SK-N-SH (cell line): ENCODE data around the gene C1orf216. TPM values are rescaled to one million over a fixed set of nuclear protein-coding genes. Genes with fewer than 3 reads are reported as not detected.

Experiments used
- CTCF ChIA-PET: fragments of 300-600, 350-600 bp; formaldehyde crosslinking; extraction: SDS; loops from one replicate; lab custom pipeline; 2021; lab: Yijun Ruan, JAX
- POLR2A ChIA-PET: fragments of 350-600 bp; sonication (Branson Sonifier 250); formaldehyde crosslinking; extraction: SDS; loops from one replicate; lab custom pipeline; 2020; ENCODE audit warnings: antibody characterized with exemption, inconsistent platforms; lab: Yijun Ruan, JAX
- DNase-seq: peaks from one replicate; pipeline ENCODE4 v3.0.0; 2012
- H2AFZ ChIP-seq: fragments of 200-600 bp; sonication (generic); 2 replicates; pipeline ENCODE4 v1.8.1; 2016; ENCODE audit warnings: antibody characterized with exemption, mild to moderate bottlenecking, low read depth
- H3F3A ChIP-seq: fragments of 200-600 bp; sonication (generic); replicated peaks from 2 replicates; pipeline ENCODE3; 2016; ENCODE audit warnings: antibody characterized with exemption, mild to moderate bottlenecking; ENCODE audit not compliant: insufficient read depth
- H3K27ac ChIP-seq, 2 experiments: fragments of 200-500 bp in 1 of 2; fragments of 200-600 bp in 1 of 2; sonication (Bioruptor generic) in 1 of 2; sonication (generic), shearing (Covaris generic) in 1 of 2; 2 replicates each; pipeline versions ENCODE4 v1.5.1 to v1.6.1; 2014 to 2016; ENCODE audit warnings: low read depth in 2 of 2, inconsistent platforms in 1 of 2, low read length in 1 of 2, mild to moderate bottlenecking in 1 of 2, mixed read lengths in 1 of 2
- H3K27me3 ChIP-seq: fragments of 200-600 bp; sonication (generic), shearing (Covaris generic); 2 replicates; pipeline ENCODE4 v1.6.1; 2016; ENCODE audit warnings: mixed run types; ENCODE audit not compliant: insufficient read depth
- H3K36me3 ChIP-seq, 2 experiments: fragments of 200-500 bp in 1 of 2; fragments of 200-600 bp in 1 of 2; sonication (Bioruptor generic) in 1 of 2; sonication (generic) in 1 of 2; replicated peaks in 1 of 2; 2 replicates each; pipeline versions ENCODE3 to v1.5.1; 2014 to 2016; ENCODE audit warnings: low read length in 1 of 2, mild to moderate bottlenecking in 1 of 2; ENCODE audit not compliant: insufficient read depth in 2 of 2, control insufficient read depth in 1 of 2
- H3K4me1 ChIP-seq, 2 experiments: fragments of 200-500 bp in 1 of 2; fragments of 200-600 bp in 1 of 2; sonication (Bioruptor generic) in 1 of 2; sonication (generic), shearing (Covaris generic) in 1 of 2; 2 replicates each; pipeline versions ENCODE4 v1.5.1 to v1.6.1; 2014 to 2016; ENCODE audit warnings: low read depth in 1 of 2, low read length in 1 of 2, mixed run types in 1 of 2; ENCODE audit not compliant: insufficient read depth in 2 of 2, control insufficient read depth in 1 of 2
- H3K4me2 ChIP-seq: fragments of 200-600 bp; sonication (generic), shearing (Covaris generic); 2 replicates; pipeline ENCODE4 v1.6.1; 2017; ENCODE audit warnings: mixed run types
- H3K4me3 ChIP-seq, 2 experiments: fragments of 200-500 bp in 1 of 2; fragments of 200-600 bp in 1 of 2; sonication (Bioruptor generic) in 1 of 2; sonication (generic), shearing (Covaris generic) in 1 of 2; 2 replicates each; pipeline versions ENCODE4 v1.5.1 to v1.8.1; 2014 to 2016; ENCODE audit warnings: low read depth in 2 of 2, inconsistent platforms in 1 of 2, low read length in 1 of 2, mild to moderate bottlenecking in 1 of 2, mixed read lengths in 1 of 2, moderate library complexity in 1 of 2
- H3K79me2 ChIP-seq: fragments of 200-600 bp; sonication (generic); 2 replicates; pipeline ENCODE4 v1.8.1; 2017; ENCODE audit warnings: mild to moderate bottlenecking; ENCODE audit not compliant: insufficient read depth
- H3K9ac ChIP-seq: fragments of 200-600 bp; sonication (generic); 2 replicates; pipeline ENCODE4 v1.6.1; 2017; ENCODE audit warnings: mixed run types
- H3K9me2 ChIP-seq: fragments of 200-600 bp; sonication (generic); 2 replicates; pipeline ENCODE4 v1.6.1; 2017; ENCODE audit warnings: mixed run types
- H3K9me3 ChIP-seq: fragments of 200-600 bp; sonication (generic); 2 replicates; pipeline ENCODE4 v1.6.1; 2017; ENCODE audit warnings: mixed run types, mild to moderate bottlenecking, moderate library complexity
- H4K20me1 ChIP-seq: fragments of 200-600 bp; sonication (generic); 2 replicates; pipeline ENCODE4 v1.6.1; 2017; ENCODE audit warnings: mild to moderate bottlenecking, mixed run types; ENCODE audit not compliant: insufficient read depth
- CHD2 ChIP-seq: fragments of 150-350 bp; IDR thresholded peaks from 2 replicates; pipeline ENCODE4 v1.6.1; 2018; ENCODE audit warnings: low read length; ENCODE audit not compliant: partially characterized antibody
- CTCF ChIP-seq: fragments of 200-600 bp; sonication (generic); IDR thresholded peaks from 2 replicates; pipeline ENCODE4 v1.6.1; 2017; ENCODE audit warnings: antibody characterized with exemption, mild to moderate bottlenecking, moderate library complexity
- ELF1 ChIP-seq: IDR thresholded peaks from 2 replicates; pipeline ENCODE4 v1.4.0; 2012
- FOXM1 ChIP-seq: IDR thresholded peaks from 2 replicates; pipeline ENCODE4 v1.4.0; 2012; ENCODE audit warnings: low read depth, mild to moderate bottlenecking
- GABPA ChIP-seq: IDR thresholded peaks from 2 replicates; pipeline ENCODE4 v1.4.0; 2012; ENCODE audit warnings: low read depth, mild to moderate bottlenecking
- IRF3 ChIP-seq: fragments of 150-350 bp; IDR thresholded peaks from 2 replicates; pipeline ENCODE4 v1.6.1; 2016; ENCODE audit warnings: mild to moderate bottlenecking, low read depth, low read length
- JUND ChIP-seq: IDR thresholded peaks from 2 replicates; pipeline ENCODE4 v1.4.0; 2012
- MAX ChIP-seq: IDR thresholded peaks from 2 replicates; pipeline ENCODE4 v1.4.0; 2012; ENCODE audit warnings: low read depth
- MEF2A ChIP-seq: IDR thresholded peaks from 2 replicates; pipeline ENCODE4 v1.4.0; 2012; ENCODE audit warnings: low read depth, borderline replicate concordance
- NFIC ChIP-seq: IDR thresholded peaks from 2 replicates; pipeline ENCODE4 v1.4.0; 2012; ENCODE audit warnings: borderline replicate concordance
- NRF1 ChIP-seq: IDR thresholded peaks from 2 replicates; pipeline ENCODE4 v1.6.1; 2012; ENCODE audit warnings: low read depth, mild to moderate bottlenecking, low read length
- PBX3 ChIP-seq: IDR thresholded peaks from 2 replicates; pipeline ENCODE4; 2012
- POLR2AphosphoS5 ChIP-seq: IDR thresholded peaks from 2 replicates; pipeline ENCODE4 v1.6.1; 2012; ENCODE audit warnings: low read depth, low read length
- RXRA ChIP-seq: IDR thresholded peaks from 2 replicates; pipeline ENCODE4 v1.4.0; 2012; ENCODE audit warnings: low read depth, mild to moderate bottlenecking, borderline replicate concordance
- TAF1 ChIP-seq: IDR thresholded peaks from 2 replicates; pipeline ENCODE4 v1.6.1; 2012; ENCODE audit warnings: low read depth, mild to moderate bottlenecking, low read length, moderate library complexity, borderline replicate concordance
- TCF12 ChIP-seq: IDR thresholded peaks from 2 replicates; pipeline ENCODE4 v1.4.0; 2012
- TEAD4 ChIP-seq: IDR thresholded peaks from 2 replicates; pipeline ENCODE4 v1.4.0; 2012; ENCODE audit warnings: mild to moderate bottlenecking, borderline replicate concordance; ENCODE audit not compliant: insufficient read depth
- ZBTB33 ChIP-seq: IDR thresholded peaks from 2 replicates; pipeline ENCODE4 v1.4.0; 2012; ENCODE audit warnings: low read depth, borderline replicate concordance
- WGBS: methylation state at CpG from one replicate; pipeline ENCODE4 v1.1.6; 2017; ENCODE audit warnings: low lambda C conversion rate; 5-methylcytosine and 5-hydroxymethylcytosine counted together
- polyA plus RNA-seq, 3 experiments: library from polyadenylated mRNA; depleted of rRNA; stranded (reverse); fragments of >200 nt; gene quantifications; 2 replicates each; pipeline ENCODE4 v1.2.3, GENCODE V29; 2012

The C1orf216 gene
- polyA plus RNA-seq, 1 of the 3 experiments (the other 2 are of a cell fraction): 20.0 TPM

- peaks cover 3% of the 10 kb centered on the region; the same call in 1 of the 2 replicates for H3K79me2 ChIP-seq
- no peaks in the 10 kb centered on the region for H3K27me3 ChIP-seq
- no peaks in the 10 kb centered on the region; the same call in 1 of the 2 replicates for H4K20me1 ChIP-seq
- H3K27ac ChIP-seq: no peak overlapping the region
- H3K4me1 ChIP-seq: peaks cover 0 to 10% of the 10 kb centered on the region in 2 experiments; a peak in 1 of 4 replicates
- H3K4me3 ChIP-seq: no peak overlapping the region
- no peaks in the 10 kb centered on the region for H3F3A ChIP-seq
- ChIA-PET CTCF (interaction anchor here (1.5 kb wide), 1 partner anchor 140 kb away, joined by 5 read pairs; no protein-coding TSS in a partner anchor), POLR2A (interaction anchor here (1.6 kb wide), 1 partner anchor 138 kb away, joined by 3 read pairs; no protein-coding TSS in a partner anchor)
- H3K36me3 ChIP-seq: peaks cover 0 to 3% of the 10 kb centered on the region in 2 experiments
- no peak for DNase-seq
- no peaks in the 10 kb centered on the region for H3K9me2 ChIP-seq
- H3K9ac ChIP-seq: no peak overlapping the region
- WGBS: 100% methylated on average over 1 of the region's 1 CpG
- TF ChIP-seq FOXM1 (no peak), ZBTB33 (no peak), MAX (no peak), TEAD4 (no peak), CTCF (no peak), MEF2A (no peak), GABPA (no peak), TAF1 (no peak), NFIC (no peak), RXRA (no peak), POLR2AphosphoS5 (no peak)
- H3K9me3 ChIP-seq: no peaks in the 10 kb centered on the region
- no peak overlapping the region for H2AFZ ChIP-seq
- no peak overlapping the region for H3K4me2 ChIP-seq
Measured at GRCh38 chr1:35708952-35709351, 9.7 kb downstream of the C1orf216 start.

- CTCF ChIA-PET: interaction anchor here (1.4 to 3.3 kb wide), 4 partner anchors 8 to 139 kb away, joined by 3 to 27 read pairs (median 6); partner anchors contain the start of gene C1orf216
- Histone ChIP-seq H3K27ac (peak overlapping the region in 1 of 2 experiments; percentile 45; a peak in 1 of 4 replicates), H3K9me2 (no peaks in the 10 kb centered on the region), H3F3A (no peaks in the 10 kb centered on the region), H4K20me1 (no peaks in the 10 kb centered on the region), H3K4me1 (peaks cover 0 to 10% of the 10 kb centered on the region in 2 experiments; a peak in 1 of 4 replicates), H2AFZ (peak overlapping the region; percentile 76; the same call in 1 of the 2 replicates), H3K79me2 (peaks cover 3% of the 10 kb centered on the region; the same call in 1 of the 2 replicates), H3K4me2 (peak overlapping the region; percentile 65; the same call in 1 of the 2 replicates), H3K9ac (peak overlapping the region; percentile 48; the same call in 1 of the 2 replicates), H3K36me3 (no peaks in the 10 kb centered on the region), H3K4me3 (peak overlapping the region; percentile 47 to 55), H3K27me3 (no peaks in the 10 kb centered on the region), H3K9me3 (no peaks in the 10 kb centered on the region)
- DNase-seq: peak; percentile 83
- WGBS: 15% methylated on average over 7 of the region's 14 CpGs
- POLR2A ChIA-PET: interaction anchor here (1.0 to 1.6 kb wide), 3 partner anchors 10 to 150 kb away, joined by 3 read pairs; partner anchors contain the start of gene C1orf216
- no peak for TF ChIP-seq ELF1
- TF ChIP-seq PBX3: no peak
- no peak for TF ChIP-seq JUND
- no peak for TF ChIP-seq IRF3
- no peak for TF ChIP-seq CHD2
- no peak for TF ChIP-seq NRF1
- TF ChIP-seq TCF12: no peak
Measured at GRCh38 chr1:35708441-35708921, 10.2 kb downstream of the C1orf216 start.
